Choroid plexus epithelial cell (primary cell): ENCODE measurements around the gene SLC1A3.

Source experiments
- DNase-seq: peaks from one replicate; pipeline ENCODE4 v3.0.0-alpha.2; 2010; ENCODE audit warnings: low read depth
- H3K4me3 ChIP-seq: 2 replicates; pipeline ENCODE4 v1.5.1; 2011; ENCODE audit warnings: low read depth, mild to moderate bottlenecking, control low read depth, low read length, moderate library complexity
- TF ChIP-seq, protein P1 (sequence below): conservative IDR thresholded peaks from 2 replicates; pipeline ENCODE4 v1.5.1; 2011; ENCODE audit warnings: low read depth, mild to moderate bottlenecking, control low read depth, inconsistent platforms, low read length, moderate library complexity

Gene SLC1A3

DNA sequence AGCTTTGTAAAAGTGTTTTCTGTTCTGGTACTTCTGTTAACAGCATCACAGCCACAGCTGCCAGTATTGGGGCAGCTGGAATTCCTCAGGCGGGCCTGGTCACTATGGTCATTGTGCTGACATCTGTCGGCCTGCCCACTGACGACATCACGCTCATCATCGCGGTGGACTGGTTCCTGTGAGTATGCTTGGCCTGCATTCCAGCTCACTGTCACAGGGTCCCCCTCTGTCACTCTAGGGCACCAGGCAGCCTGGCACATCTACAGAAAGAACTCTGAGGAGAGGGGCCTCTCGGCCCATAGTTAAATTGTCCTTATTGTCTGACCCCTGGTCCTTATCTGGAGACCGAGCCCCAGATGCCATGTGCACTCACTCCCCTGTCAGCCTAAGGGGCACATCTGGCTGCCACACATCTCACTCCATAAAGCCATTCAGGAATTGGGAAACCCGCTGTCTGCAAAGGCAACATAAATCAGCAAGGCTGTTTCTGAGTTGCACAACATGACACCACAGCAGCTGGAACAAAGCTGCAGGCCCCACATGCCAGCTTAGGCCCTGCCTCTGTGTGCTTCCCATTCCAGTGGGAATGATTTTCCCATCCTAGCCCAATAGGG, 77.5 kb downstream of the SLC1A3 start:
- TF ChIP-seq, protein P1, sequence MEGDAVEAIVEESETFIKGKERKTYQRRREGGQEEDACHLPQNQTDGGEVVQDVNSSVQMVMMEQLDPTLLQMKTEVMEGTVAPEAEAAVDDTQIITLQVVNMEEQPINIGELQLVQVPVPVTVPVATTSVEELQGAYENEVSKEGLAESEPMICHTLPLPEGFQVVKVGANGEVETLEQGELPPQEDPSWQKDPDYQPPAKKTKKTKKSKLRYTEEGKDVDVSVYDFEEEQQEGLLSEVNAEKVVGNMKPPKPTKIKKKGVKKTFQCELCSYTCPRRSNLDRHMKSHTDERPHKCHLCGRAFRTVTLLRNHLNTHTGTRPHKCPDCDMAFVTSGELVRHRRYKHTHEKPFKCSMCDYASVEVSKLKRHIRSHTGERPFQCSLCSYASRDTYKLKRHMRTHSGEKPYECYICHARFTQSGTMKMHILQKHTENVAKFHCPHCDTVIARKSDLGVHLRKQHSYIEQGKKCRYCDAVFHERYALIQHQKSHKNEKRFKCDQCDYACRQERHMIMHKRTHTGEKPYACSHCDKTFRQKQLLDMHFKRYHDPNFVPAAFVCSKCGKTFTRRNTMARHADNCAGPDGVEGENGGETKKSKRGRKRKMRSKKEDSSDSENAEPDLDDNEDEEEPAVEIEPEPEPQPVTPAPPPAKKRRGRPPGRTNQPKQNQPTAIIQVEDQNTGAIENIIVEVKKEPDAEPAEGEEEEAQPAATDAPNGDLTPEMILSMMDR, result no peak
- no peak overlapping the region for H3K4me3 ChIP-seq
- no peak for DNase-seq

DNA sequence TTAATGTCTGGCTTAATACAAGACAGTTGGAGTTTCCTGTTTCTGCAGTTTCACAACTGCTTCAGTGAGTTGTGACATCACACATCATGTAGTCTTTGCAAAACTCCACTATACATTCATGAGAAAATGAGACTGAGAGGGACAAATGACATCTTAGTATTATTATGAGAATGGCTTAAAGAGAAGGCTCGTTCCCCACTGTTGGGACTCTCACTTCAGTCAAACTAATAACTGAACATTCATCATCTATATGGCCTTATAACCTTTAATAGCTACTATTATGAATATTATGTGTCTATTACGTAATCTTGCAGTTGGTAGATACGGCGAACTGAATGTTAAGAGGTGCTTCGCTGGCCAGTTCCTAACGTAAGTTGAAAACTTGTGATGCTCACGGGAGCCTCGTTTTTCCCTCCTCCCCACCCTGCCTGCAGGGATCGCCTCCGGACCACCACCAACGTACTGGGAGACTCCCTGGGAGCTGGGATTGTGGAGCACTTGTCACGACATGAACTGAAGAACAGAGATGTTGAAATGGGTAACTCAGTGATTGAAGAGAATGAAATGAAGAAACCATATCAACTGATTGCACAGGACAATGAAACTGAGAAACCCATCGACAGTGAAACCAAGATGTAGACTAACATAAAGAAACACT, 79.4 kb downstream of the SLC1A3 start:
- no peak overlapping the region for H3K4me3 ChIP-seq
- DNase-seq, result peak; percentile 47

DNA sequence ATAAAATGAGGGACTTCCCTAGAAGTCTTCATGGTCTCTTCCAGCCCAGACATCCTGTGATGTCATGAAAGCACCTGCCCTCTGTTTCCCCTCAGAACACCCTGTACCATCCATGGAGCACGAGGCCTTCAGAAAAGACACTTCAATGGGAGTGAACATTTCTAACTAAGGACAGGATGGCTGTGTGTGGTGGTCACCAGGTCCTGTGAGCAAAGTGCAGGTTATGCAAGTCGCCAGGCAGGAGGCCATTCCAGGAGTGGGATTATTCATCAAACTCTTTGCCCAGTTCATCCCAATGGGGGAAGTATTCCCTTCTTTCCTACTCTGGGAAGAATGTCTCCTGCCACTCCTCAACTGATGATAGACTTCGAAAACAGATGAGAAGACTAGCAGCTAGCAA, 80.5 kb downstream of the SLC1A3 start:
- no peak overlapping the region for H3K4me3 ChIP-seq
- DNase-seq, result no peak
- TF ChIP-seq, protein P1, result no peak

More for the DNA sequence above, 79.4 kb downstream of the SLC1A3 start:
- TF ChIP-seq, protein P1, result no peak

DNA sequence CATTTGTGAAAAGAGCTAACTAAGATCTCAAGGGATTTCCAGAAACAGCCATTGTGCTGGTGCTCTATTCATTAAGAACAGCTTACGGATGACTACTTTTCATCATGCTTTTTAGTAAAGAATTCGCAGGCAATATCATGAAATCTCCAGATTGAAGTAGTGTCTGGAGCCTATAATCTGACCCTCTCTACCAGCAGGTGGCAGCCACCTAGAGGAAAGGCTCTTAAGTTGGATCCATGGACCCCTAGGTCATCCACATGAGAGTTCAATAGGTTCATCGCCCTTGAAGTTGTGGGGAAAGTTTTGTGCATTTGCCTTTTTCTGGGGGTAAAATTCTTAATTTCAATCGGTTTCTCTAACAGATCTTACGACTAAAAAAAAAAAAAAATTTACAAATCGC, 82.3 kb downstream of the SLC1A3 start:
- DNase-seq, result peak; percentile 25
- TF ChIP-seq, protein P1, result peak; percentile 55
- H3K4me3 ChIP-seq, result no peak overlapping the region

DNA sequence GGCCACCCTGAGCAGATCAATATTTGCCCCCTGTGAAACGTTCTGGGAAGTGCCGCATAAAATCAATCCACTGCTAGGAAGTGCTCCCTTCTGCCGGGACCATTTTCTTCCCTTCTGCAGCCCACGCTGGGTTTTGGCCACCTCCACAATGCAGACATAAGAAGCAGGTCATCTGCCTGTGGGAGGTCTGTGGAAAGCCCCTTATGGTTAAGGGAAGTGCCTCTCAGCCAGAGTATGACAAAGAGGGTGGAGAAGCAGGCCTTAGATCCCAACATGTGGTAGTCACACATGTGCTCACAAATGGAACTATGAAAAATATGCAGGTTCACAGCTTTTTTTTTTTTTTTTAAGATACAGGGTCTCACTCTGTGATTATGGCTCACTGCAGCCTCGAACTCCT, 82.8 kb downstream of the SLC1A3 start:
- H3K4me3 ChIP-seq, result no peak overlapping the region
- TF ChIP-seq, protein P1, result no peak
- peak; percentile 55 for DNase-seq

DNA sequence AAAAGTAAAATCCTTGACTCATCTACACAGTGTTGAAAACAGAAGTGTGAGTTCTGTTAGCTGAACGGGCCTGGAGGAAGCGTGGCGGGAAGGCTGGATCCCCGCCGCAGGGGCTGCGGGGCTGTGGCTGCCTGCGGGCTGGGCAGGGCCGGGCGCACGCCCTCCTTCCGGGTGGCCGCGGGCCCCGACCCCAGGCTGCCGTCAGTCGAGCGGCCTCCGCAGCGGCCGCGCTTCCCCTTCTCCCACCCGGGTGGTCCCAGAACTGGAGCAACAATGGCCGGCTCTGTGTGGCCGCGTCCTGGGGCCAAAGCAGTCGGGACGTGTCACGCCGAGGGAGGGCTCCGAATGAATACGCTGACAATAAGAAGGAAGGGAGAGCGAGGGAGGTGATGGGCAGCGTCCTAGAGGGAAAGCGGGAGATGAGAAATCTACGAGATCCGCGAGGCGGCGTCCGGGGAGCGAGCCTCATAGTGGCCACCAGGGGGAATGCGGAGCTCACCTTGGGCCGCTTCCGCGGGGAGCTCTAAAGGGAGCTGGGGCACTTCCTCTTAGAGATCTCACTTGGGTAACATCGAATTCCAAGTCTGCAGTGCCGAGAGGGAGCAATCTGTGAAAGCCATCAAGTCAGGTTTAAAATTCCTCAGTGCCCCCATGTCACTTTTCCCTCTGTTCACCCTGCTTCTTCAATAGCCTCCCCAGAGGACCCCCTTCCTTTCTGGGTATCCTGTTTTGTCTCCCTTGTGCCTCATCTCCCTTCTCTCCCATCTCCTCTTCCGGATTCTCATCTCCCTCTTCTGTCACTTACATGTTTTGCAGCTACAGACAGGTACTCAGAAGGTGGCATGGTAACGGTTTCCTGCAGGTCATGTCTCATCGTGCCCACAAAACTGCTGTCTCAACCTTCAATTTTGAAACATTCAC, 83.9 kb downstream of the SLC1A3 start:
- peak; percentile 81 for DNase-seq
- peak overlapping the region; percentile 68 for H3K4me3 ChIP-seq
- TF ChIP-seq, protein P1, result peak; percentile 94
